Posterior cingulate gyrus (tissue), 11 donors: ENCODE results near the gene TDRD7.
A peak's percentile ranks its signal among the peaks of the same experiment; 100 is the strongest.

Experiments
- DNase-seq, 10 donors: peaks; one replicate each; pipeline versions ENCODE4 v3.0.0 to v3.0.0-alpha.2; 2020 to 2021; ENCODE audit warnings: mixed read lengths in 3 of 10
- intact Hi-C: fragments of 100-400 bp; cut with DNase I; formaldehyde crosslinking; loops from one replicate; pipeline ENCODE4 v1.15.1; 2023

TDRD7 gene

GRCh38 chr9:97387504-97387886, 24.4 kb upstream of the TDRD7 start:
- intact Hi-C loops = no loop called here

GRCh38 chr9:97387936-97388684, 23.8 kb upstream of the TDRD7 start:
- intact Hi-C loops = no loop called here
- DNase-seq = no peak

More at GRCh38 chr9:97387504-97387886, 24.4 kb upstream of the TDRD7 start:
- DNase-seq = no peak

DNA sequence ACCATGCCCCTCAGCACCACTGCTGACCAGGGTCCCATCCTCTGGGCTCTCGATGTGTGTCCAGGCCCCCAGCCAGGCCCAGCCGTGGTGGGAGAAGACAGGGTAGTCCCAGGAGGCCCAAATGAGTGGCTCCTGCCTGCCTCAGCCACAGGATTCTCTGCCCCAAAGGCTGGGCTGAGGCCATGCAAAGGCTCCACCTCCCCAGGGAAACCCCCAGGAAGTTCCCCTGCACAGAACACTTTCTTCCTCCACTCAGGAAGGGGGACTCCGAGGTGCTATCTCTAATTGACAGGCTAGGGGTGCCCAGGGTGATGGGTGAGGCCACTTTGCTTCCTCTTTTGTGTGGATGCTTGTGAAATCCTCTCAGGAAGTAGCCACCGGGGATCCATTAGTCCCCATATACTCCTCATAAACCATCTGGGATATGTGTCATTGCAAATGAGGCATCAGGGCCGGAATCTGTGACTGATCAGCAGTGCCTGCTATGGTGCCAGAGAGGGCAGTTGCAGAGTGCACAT, 23.1 kb upstream of the TDRD7 start:
- DNase-seq = no peak
- intact Hi-C loops = no loop called here

DNA sequence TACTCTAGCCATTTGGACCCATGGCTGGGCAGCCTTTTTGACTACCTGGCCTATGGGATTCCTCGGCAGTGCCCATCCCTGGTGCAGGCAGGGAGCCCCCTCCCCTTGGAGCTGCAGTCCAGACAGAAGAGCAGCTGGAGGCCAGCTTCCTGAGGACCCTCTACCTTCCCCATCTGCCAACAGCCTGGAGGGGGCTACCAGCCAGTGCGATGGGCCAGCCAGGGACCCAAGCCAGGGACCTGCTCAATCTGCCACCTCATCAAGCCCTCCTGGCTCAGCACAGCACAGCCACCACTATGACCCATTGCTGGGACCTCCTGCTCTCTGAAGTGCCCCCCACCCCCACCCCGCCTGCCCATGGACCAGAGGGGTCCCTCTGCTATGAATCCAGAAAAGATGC, 22.6 kb upstream of the TDRD7 start:
- intact Hi-C loops = no loop called here
- no peak for DNase-seq

DNA sequence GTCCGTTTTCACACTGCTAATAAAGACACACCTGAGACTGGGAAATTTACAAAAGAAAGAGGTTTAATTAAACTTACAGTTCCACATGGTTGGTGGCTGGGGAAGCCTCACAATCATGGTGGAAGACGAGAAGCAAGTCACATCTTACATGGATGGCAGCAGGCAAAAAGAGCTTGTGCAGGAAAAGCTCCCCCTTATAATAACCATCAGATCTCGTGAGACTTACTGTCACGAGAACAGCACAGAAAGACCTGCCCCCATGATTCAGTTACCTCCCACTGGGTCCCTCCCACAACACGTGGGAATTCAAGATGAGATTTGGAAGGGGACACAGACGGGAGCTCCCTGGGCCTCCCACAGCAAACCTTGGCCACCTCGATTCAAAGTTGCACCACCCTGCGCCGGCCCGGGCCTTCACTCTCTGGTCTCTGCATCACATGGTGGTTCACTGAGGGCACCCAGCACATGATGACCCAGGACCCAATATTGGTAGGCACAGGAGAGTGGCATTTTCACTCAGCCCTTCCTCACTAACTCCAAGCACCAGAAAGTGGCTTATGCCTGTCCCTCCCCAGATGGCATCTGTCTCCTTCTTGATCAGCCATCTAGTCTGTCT, 21.0 kb upstream of the TDRD7 start:
- no peak for DNase-seq
- intact Hi-C loops = no loop called here

DNA sequence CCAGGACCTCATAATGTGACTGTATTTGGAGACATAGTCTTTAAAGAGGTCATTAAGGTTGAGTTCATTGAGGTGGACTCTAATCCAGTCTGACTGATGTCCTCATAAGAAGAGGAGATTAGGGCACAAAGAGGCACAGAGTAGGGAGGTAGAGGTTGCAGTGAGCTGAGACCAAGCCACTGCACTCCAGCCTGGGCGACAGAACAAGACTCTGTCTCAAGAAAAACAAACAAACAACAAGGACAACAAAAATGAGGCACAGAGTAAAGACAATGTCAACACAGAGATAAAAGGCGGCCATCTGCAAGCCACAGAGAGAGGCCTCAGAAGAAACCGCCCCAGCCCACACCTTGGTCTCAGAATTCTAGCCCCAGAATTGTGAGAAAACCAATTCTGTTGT, 17.0 kb upstream of the TDRD7 start:
- no peak for DNase-seq
- intact Hi-C loops = loop anchor here (5.0 kb wide), 1 partner anchor 538 kb away; no protein-coding TSS in a partner anchor

DNA sequence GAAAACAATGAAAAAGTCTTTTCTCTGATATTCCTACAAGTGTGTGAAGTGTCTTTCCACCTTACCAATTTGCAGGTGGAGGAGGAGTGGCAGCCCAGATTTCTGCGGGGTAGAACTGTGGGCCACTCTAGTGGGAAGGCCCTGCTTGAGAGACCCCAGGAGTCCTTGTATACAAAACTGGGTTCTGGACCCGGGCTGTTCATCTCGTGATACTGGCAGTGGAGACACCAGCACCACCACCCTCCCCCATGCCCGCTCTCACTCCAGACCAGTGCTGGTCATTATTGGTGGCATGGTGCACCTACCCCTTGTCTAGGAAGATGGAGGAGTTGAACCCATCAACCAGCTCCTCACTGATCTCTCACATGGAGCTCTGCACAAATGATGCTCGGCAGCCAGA, 16.2 kb upstream of the TDRD7 start:
- intact Hi-C loops = loop anchor here (5.0 kb wide), 1 partner anchor 538 kb away; no protein-coding TSS in a partner anchor
- no peak for DNase-seq

DNA sequence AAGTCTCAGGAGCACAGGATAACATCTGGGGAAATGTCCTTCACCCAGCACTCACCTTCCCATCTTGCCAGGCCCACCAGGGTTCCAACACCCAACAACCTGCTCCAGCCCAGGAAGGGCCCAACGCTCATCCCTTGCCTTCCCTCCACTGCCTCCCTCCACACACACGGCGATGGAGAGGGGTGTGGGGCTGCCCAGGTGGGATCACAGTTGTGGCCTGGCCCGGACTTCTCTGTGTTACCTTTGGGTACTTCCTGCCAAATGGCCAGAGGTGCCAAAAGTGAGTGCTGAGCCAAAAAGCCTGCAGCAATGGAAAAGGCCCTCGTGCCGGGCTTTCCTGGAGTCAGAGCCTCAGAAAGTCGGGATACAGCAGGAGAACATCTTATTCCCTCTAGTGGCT, 15.6 kb upstream of the TDRD7 start:
- intact Hi-C loops = loop anchor here (5.0 kb wide), 1 partner anchor 539 kb away; no protein-coding TSS in a partner anchor

GRCh38 chr9:97397220-97397619, 14.7 kb upstream of the TDRD7 start:
- DNase-seq = no peak
- intact Hi-C loops = loop anchor here (5.0 kb wide), 1 partner anchor 540 kb away; no protein-coding TSS in a partner anchor

More for the DNA sequence above, 15.6 kb upstream of the TDRD7 start:
- no peak for DNase-seq

DNA sequence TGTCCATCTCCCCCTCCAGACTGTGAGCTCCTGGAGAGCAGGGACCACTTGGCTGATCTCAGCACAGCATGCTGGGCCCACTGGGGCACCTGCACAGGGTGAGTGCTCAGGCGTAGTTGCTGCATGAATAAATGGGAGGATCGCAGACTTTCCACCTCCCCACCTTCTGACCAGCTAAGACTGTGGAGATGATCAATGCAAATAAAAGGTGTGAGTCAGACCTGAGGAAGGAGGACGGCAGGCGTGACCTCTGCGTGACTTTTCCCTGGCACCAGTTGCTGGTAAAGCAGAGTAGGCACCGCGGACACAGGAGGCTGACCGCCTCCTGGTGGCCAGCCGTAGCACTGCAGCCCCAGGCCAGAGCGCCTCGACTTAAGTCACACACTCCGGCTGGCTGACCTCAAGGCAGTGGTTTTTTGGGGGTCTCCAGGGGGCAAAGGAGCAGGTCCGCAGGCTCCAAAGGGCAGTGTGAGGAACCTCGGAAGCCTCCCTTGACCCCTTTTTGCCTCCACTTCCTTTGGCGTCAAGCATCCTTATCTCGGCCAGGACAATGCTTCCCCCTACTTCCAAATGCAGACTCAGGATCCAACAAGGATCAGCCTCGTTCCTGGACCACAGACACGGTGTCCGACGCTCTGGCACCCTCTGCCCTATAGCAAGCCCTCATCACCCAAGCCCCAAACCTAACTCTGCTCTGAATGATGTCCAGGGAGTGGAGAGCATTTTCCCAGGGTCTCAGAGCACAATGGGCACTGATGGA, 12.7 kb upstream of the TDRD7 start:
- intact Hi-C loops = loop anchor here (5.0 kb wide), 1 partner anchor 542 kb away; no protein-coding TSS in a partner anchor

DNA sequence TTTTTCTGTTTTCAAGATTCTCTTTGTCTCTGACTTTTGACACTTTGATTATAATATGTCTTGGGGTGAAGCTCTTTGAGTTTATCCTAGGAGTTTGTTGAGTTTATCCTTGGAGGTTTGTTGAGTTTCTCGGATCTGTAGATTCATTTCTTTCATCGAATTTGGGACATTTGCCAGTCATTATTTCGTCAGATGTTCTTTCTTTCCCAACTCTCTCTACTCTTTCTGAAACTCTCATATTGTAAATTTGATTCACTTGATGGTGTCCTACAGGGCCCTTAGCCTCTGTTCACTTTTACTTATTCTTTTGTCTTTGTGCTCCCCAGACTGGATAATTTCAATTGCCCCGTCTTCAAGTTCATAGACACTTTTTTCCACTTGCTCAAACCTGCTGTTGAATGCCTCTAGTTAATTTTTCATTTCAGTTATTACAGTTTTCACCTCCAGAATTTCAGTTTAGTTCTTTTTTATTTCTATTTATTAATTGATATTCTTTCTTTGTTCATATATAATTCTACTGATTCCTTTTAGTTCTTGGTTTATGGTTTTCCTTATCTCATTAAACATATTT, 8.1 kb upstream of the TDRD7 start:
- intact Hi-C loops = no loop called here
- no peak for DNase-seq

More for the DNA sequence above, 12.7 kb upstream of the TDRD7 start:
- peak in 7 of 10 donors; percentile 30 to 93 (median 62) for DNase-seq

- no peak for DNase-seq
- intact Hi-C loops = no loop called here
Observed at GRCh38 chr9:97405551-97405950, 6.3 kb upstream of the TDRD7 start.

GRCh38 chr9:97406620-97407177, 5.2 kb upstream of the TDRD7 start:
- no peak for DNase-seq
- intact Hi-C loops = no loop called here

GRCh38 chr9:97408562-97408961, 3.3 kb upstream of the TDRD7 start:
- no peak for DNase-seq
- intact Hi-C loops = no loop called here

DNA sequence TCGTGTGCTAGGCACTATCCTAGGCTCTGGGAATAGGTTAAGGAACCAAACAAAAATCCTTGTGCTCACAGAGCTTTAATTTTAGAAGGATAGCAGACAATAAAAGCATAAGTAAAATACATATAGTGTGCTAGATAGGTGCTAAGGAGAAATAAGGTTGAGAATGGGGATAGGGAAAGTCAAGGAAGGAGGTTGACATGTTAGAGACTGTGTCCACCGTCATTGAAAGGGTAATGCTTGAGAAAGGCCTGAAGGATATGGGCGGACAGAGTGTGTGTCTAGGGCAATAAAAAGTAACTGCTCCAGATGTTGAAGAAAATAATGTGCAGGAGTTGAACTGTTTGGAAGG, 482 bp upstream of the TDRD7 start:
- intact Hi-C loops = loop anchor here (1.0 kb wide), 3 partner anchors 57 to 204 kb away; partner anchors contain the start of gene TMOD1

GRCh38 chr9:97412626-97413385, 910 bp downstream of the TDRD7 start:
- DNase-seq = peak in 1 of 10 donors; percentile 29
- intact Hi-C loops = loop anchor here (1.0 kb wide), 1 partner anchor 185 kb away; no protein-coding TSS in a partner anchor

More for the DNA sequence above, 482 bp upstream of the TDRD7 start:
- no peak for DNase-seq

GRCh38 chr9:97413462-97413861, 1.6 kb downstream of the TDRD7 start:
- intact Hi-C loops = no loop called here
- no peak for DNase-seq

- intact Hi-C loops = no loop called here
- DNase-seq = no peak
Observed at GRCh38 chr9:97415146-97415545, 3.2 kb downstream of the TDRD7 start.

GRCh38 chr9:97418880-97419279, 7.0 kb downstream of the TDRD7 start:
- DNase-seq = no peak
- intact Hi-C loops = no loop called here
